Mucosa of stomach (tissue), 1 donor: ENCODE measurements around the gene PCSK2.

ENCODE experiments used
- H3K27me3 ChIP-seq: one replicate; pipeline ENCODE4 v1.7.0; 2013; ENCODE audit warnings: mild to moderate bottlenecking, low read length; ENCODE audit not compliant: control insufficient read depth, insufficient read depth
- H3K36me3 ChIP-seq: one replicate; pipeline ENCODE4 v1.7.0; 2013; ENCODE audit warnings: low read length; ENCODE audit not compliant: control insufficient read depth, insufficient read depth
- H3K4me1 ChIP-seq: one replicate; pipeline ENCODE4 v1.7.0; 2013; ENCODE audit warnings: mild to moderate bottlenecking, low read length; ENCODE audit not compliant: control insufficient read depth, insufficient read depth
- H3K4me3 ChIP-seq: one replicate; pipeline ENCODE4 v1.7.0; 2013; ENCODE audit warnings: low read length
- H3K9ac ChIP-seq: one replicate; pipeline ENCODE4 v1.7.0; 2013; ENCODE audit warnings: mild to moderate bottlenecking, low read length, moderate library complexity
- H3K9me3 ChIP-seq: one replicate; pipeline ENCODE4 v1.7.0; 2013; ENCODE audit warnings: mild to moderate bottlenecking, low read length, moderate library complexity; ENCODE audit not compliant: control insufficient read depth
- donor health status: Pancreatic carcinoma.

The PCSK2 gene

DNA sequence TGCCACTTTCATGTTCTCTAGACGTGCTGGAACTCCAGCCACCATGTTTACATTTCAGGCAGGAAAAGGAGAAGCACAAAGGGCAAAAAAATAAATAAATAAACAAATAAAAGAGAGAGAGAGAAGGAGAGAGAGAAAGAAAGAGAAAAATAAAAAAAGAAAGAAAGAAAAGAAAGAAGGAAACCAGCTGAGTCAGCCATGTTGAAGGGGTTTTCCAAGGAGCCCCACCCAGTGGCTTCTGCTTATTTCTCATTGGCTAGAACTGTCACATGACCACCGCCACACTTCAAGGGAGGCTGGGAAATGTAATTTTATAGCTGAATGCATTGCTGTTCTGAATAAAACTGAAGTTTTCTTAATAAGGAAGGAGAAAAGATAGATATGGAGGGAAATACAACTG, 233.3 kb downstream of the PCSK2 start:
- H3K9me3 ChIP-seq, result no peaks in the 10 kb centered on the region

DNA sequence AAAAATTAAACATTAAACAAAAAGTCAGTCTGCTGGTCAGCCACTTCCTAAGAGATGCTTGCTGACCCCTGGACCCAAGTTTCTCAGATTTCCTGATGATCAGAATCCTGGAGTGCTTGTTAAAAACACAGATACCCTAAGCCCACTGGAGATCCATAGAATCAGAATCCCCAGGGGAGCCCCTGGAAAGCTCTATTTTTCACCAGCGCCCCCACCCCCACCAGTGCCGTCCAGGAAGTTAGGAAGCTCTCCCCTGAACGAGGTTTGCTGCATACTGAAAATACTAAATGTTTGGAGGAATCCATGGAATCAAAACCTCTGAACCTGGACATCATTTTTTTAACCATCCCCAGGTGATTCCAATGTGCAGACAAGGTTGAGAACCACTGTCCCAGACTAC, 235.1 kb downstream of the PCSK2 start:
- Histone ChIP-seq H3K27me3 (no peaks in the 10 kb centered on the region), H3K9ac (no peak overlapping the region), H3K36me3 (no peaks in the 10 kb centered on the region), H3K4me1 (no peaks in the 10 kb centered on the region), H3K4me3 (no peak overlapping the region), H3K9me3 (no peaks in the 10 kb centered on the region)

More for the DNA sequence above, 233.3 kb downstream of the PCSK2 start:
- H3K36me3 ChIP-seq, result no peaks in the 10 kb centered on the region
- H3K27me3 ChIP-seq, result no peaks in the 10 kb centered on the region
- H3K9ac ChIP-seq, result no peak overlapping the region
- H3K4me1 ChIP-seq, result no peaks in the 10 kb centered on the region
- no peak overlapping the region for H3K4me3 ChIP-seq

DNA sequence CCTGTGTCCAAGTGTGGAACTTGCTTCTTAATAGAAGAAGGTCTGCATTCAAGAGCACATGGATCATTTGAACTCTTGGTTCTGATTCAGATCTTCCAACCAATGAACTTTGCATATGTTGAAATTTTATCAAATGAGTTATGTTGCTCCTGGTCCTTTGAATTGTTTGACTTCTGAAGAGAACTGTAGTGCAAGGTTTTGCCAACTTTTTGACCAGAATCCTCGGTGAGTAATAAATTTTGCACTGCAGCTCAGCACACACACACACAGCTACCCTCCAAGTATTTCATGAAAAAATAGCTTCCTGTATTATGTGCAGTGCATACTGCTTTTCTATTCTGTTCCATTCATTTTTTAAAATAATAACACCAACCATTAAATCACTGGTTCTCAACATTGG, 236.9 kb downstream of the PCSK2 start:
- Histone ChIP-seq H3K36me3 (no peaks in the 10 kb centered on the region), H3K9ac (no peak overlapping the region), H3K27me3 (no peaks in the 10 kb centered on the region), H3K9me3 (no peaks in the 10 kb centered on the region), H3K4me1 (no peaks in the 10 kb centered on the region), H3K4me3 (no peak overlapping the region)

DNA sequence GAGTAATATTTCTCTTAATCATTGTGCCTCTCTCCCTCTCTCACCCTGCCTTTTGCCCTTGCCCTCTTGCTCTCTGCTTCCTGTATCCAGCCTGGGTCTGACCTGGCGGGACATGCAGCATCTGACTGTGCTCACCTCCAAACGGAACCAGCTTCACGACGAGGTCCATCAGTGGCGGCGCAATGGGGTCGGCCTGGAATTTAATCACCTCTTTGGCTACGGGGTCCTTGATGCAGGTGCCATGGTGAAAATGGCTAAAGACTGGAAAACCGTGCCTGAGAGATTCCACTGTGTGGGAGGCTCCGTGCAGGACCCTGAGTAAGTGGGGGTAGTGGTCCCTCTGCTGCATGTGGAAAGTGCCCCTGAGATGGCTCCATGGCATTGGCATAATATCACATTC, 238.4 kb downstream of the PCSK2 start:
- Histone ChIP-seq H3K9ac (no peak overlapping the region), H3K36me3 (no peaks in the 10 kb centered on the region), H3K27me3 (no peaks in the 10 kb centered on the region), H3K4me3 (no peak overlapping the region), H3K9me3 (no peaks in the 10 kb centered on the region), H3K4me1 (no peaks in the 10 kb centered on the region)

DNA sequence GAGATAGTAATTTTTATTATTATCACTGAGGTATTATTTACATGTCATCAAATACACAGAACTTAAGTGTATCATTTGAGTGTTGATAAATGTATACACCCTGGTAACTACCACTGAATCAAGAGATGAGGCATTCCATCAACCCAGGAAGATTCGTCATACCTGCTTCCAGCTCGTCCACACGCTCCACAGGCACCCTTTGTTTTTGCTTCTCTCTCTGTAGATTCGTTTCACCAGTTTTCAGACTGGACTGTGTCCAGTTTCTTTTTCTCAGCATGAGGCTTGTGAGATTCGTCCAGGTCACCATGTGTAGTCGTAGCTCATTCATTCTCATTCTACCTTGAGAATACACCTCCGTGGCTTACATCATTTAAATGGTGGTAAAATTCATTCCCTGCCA, 239.8 kb downstream of the PCSK2 start:
- H3K9ac ChIP-seq, result no peak overlapping the region
- no peaks in the 10 kb centered on the region for H3K27me3 ChIP-seq
- no peaks in the 10 kb centered on the region for H3K4me1 ChIP-seq
- no peaks in the 10 kb centered on the region for H3K36me3 ChIP-seq
- H3K9me3 ChIP-seq, result no peaks in the 10 kb centered on the region
- H3K4me3 ChIP-seq, result no peak overlapping the region

DNA sequence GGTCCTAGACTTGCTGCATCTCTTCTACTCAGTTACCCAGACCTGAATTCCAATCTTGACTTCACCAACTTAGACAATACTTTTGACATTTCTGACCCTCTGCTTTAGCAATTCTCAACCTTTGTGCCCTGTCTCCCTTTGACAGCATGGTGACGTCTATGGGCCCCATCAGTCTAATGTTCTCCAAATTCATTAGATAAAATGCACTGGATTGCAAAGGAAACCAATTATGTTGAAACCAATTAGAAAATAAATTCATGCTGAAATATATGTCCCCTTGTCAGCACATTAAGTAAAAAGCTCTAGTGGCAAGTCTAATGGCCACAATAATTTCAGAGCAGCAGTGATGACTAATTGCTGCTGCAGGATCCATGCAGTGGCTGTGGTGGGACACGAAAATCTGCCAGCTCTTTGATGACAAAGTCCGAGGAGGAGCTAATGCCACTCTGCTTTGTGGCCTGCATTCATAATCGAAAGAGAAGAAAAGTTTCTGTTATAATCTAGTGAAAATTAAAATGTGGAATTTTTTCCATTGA, 240.3 kb downstream of the PCSK2 start:
- H3K9ac ChIP-seq, result no peak overlapping the region
- no peaks in the 10 kb centered on the region for H3K9me3 ChIP-seq
- no peaks in the 10 kb centered on the region for H3K4me1 ChIP-seq
- H3K4me3 ChIP-seq, result no peak overlapping the region
- H3K27me3 ChIP-seq, result no peaks in the 10 kb centered on the region
- no peaks in the 10 kb centered on the region for H3K36me3 ChIP-seq

DNA sequence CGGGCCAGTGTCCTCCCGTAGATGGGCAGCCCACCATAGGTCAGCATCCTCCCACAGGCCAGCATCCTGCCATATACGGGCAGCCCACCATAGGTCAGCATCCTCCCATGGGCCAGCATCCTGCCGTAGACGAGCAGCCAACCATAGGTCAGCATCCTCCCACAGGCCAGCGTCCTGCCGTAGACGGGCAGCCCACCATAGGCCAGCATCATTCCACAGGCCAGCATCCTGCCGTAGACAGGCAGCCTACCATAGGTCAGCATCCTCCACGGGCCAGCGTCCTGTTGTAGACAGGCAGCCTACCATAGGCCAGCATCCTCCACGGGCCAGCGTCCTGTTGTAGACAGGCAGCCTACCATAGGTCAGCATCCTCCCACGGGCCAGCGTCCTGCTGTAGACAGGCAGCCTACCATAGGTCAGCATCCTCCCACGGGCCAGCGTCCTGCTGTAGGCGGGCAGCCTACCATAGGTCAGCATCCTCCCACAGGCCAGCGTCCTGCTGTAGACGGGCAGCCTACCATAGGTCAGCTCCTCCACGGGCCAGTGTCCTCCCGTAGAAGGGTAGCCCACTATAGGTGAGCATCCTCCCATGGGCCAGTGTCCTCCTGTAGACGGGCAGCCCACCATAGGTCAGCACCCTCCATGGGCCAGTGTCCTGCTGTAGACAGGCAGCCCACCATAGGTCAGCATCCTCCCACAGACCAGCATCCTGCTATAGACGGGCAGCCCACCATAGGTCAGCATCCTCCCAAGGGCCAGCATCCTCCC, 241.4 kb downstream of the PCSK2 start:
- no peak overlapping the region for H3K4me3 ChIP-seq
- no peaks in the 10 kb centered on the region for H3K9me3 ChIP-seq

DNA sequence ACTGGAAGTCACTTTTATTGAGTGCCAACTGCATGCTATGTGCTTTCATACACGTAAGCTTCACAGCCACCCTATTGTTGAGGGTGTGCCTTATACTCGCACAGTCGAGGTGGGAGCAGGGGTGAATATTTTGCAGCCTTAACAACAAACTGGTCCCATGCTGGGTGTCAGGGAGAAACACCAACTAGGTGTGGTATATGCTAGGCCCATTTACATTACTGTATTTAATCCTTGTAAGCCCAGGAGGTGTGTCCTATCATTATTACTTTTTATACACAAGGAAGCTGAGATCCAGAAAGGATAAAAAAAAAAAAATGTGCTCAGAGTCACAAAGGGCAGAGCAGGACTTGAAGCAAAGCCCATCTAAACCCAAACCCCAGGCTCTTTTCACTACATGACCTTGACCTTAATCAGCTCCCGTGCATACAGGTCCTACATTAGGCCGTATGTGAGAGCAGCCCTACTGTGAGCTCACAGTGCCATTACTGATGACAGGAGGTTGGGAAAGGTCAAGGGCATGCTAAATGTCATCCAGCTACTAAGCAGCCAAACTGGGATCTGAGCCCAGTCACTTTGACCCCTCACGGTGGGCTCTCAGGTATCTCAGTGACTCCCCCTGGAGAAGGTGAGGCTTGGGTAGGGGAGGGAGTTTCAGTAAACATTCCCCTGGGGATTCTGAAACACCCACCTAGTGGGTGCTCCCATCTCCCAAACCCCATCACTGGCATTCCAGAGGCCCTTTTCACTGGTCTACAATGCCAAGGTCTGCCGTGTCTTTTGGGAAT, 242.6 kb downstream of the PCSK2 start:
- Histone ChIP-seq H3K4me3 (no peak overlapping the region), H3K4me1 (no peaks in the 10 kb centered on the region), H3K9me3 (no peaks in the 10 kb centered on the region), H3K36me3 (no peaks in the 10 kb centered on the region), H3K27me3 (peaks cover 3% of the 10 kb centered on the region), H3K9ac (no peak overlapping the region)

More for the DNA sequence above, 241.4 kb downstream of the PCSK2 start:
- H3K36me3 ChIP-seq, result no peaks in the 10 kb centered on the region
- H3K4me1 ChIP-seq, result no peaks in the 10 kb centered on the region
- no peaks in the 10 kb centered on the region for H3K27me3 ChIP-seq
- no peak overlapping the region for H3K9ac ChIP-seq

DNA sequence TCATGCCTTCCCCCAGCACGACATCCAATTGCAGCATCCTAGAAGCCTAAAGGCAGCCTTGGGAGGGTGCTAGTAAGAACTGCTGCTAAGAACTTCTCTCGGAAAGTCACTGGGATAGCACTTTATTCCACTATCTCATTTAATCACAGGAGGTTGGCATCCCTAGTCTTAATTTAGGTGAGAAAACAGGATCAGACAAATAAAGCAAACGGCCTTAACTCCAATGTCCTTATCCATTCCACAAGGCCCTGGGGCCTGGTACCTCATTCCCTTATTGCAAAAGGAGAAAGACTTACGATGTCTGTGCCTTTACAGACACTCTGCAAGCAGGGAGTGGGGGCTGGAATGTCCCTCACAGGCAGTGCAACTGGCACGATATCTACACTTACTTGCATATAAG, 243.7 kb downstream of the PCSK2 start:
- Histone ChIP-seq H3K4me1 (no peaks in the 10 kb centered on the region), H3K27me3 (peaks cover 3% of the 10 kb centered on the region), H3K36me3 (no peaks in the 10 kb centered on the region), H3K9me3 (no peaks in the 10 kb centered on the region), H3K4me3 (no peak overlapping the region), H3K9ac (no peak overlapping the region)

DNA sequence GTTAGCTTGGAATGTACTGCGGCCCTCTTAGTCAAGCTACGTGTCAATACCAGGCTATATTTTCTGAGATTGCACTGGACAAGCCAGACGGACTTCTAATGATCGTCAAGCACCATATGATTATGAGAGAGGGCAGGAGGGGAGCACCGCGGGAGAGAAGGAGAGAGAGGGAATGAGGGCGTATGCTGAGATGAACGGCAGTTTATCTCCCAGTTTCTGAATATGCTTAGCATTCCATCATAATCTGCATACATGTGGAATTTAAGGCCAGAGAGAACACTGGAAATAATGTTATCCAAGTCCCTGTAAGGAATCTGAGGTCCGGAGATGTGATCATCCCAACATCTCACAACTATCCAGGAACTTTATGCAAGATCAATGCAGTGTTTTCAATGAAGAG, 244.1 kb downstream of the PCSK2 start:
- H3K9ac ChIP-seq, result no peak overlapping the region
- H3K36me3 ChIP-seq, result no peaks in the 10 kb centered on the region
- no peak overlapping the region for H3K4me3 ChIP-seq
- H3K27me3 ChIP-seq, result peaks cover 3% of the 10 kb centered on the region
- no peaks in the 10 kb centered on the region for H3K4me1 ChIP-seq
- H3K9me3 ChIP-seq, result no peaks in the 10 kb centered on the region

DNA sequence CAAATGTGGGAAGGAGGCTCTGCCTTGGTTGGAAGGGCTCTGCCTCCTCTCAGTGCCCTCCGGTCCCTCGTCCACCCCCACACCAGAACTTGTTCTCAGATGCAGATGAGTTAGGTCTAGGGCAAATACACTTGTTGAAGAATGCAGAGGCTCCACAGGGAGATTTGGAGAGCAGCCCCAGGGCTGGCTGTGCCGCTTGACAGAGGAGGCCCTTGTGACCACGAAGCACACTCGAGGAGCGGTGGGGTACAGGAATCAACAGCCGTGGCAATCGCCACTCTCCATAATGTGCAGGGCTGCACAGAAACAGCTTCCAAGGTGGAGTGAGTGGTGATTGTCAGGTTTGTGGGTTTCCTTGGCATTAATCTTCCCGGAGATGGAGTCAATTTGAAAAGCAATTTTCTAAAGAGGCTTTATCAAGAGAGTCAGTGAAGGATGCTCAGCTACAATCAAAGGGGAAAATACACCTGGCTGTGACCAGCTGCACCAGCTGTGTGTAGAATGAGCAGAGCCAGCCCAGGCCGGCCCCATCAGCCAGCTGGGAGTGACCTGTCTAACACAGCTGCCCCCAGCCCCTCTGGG, 244.9 kb downstream of the PCSK2 start:
- Histone ChIP-seq H3K4me1 (no peaks in the 10 kb centered on the region), H3K9me3 (no peaks in the 10 kb centered on the region)

DNA sequence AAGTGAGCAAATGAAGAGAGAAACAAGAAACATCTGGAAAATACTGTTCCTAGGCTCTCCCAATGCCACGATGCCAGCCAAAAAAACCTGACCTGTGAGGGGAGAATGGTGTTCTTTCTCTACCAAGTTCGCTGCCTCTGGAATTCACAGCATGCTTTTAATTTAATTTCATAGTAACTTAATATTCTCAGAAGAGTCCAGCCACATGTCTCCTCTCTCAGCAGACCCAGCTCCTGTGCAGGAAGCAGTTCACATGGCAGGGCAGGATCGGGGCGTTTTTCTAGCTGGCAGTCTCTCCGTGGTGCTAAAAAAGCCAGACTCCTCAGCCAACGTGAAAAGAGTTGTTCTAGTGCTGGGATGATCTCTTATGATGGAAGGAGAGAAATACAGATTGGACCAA, 246.8 kb downstream of the PCSK2 start:
- Histone ChIP-seq H3K36me3 (no peaks in the 10 kb centered on the region), H3K4me3 (no peak overlapping the region), H3K9ac (no peak overlapping the region), H3K9me3 (no peaks in the 10 kb centered on the region), H3K4me1 (no peaks in the 10 kb centered on the region), H3K27me3 (peaks cover 3% of the 10 kb centered on the region)

More for the DNA sequence above, 244.9 kb downstream of the PCSK2 start:
- Histone ChIP-seq H3K27me3 (peaks cover 3% of the 10 kb centered on the region), H3K9ac (no peak overlapping the region), H3K4me3 (no peak overlapping the region), H3K36me3 (no peaks in the 10 kb centered on the region)
